A673 (cell line): Measurements from ENCODE around the gene PLA2G4F. TPM values are rescaled to one million over a fixed set of nuclear protein-coding genes. Genes with fewer than 3 reads are reported as not detected.
"Not testable (repeated sequence)": the region's sequence is repeated elsewhere in the genome, so short reads cannot be mapped to it uniquely, and the experiment has no call there.

Experiments used
- BruUV-seq: library from RNA; stranded (reverse); fragments of 400-500 nt; replicated peaks from 2 replicates; lab custom pipeline; 2021; lab: Mats Ljungman, UMichigan
- CTCF ChIA-PET: fragments of 300-600 bp; sonication (Branson Sonifier 250); formaldehyde crosslinking; loops from one replicate; lab custom pipeline; 2022; ENCODE audit warnings: antibody characterized with exemption; lab: Charles Lee
- POLR2A ChIA-PET: fragments of 300-600 bp; sonication (Branson Sonifier 250); formaldehyde crosslinking; loops from one replicate; lab custom pipeline; 2022; ENCODE audit warnings: antibody characterized with exemption; ENCODE audit not compliant: low non-redundant PET; lab: Charles Lee
- DNase-seq: peaks from one replicate; pipeline ENCODE4 v3.0.0-alpha.2; 2015; ENCODE audit warnings: low spot score
- H3K27ac ChIP-seq: fragments of 200-600 bp; sonication (generic); 2 replicates; pipeline ENCODE4 v1.5.1; 2016; ENCODE audit warnings: mixed run types, low read depth, mild to moderate bottlenecking, mixed read lengths, antibody characterized with exemption, low read length; ENCODE audit not compliant: poor library complexity, severe bottlenecking
- H3K27me3 ChIP-seq: fragments of 200-600 bp; sonication (generic); replicated peaks from 2 replicates; pipeline ENCODE4 v1.6.1; 2017; ENCODE audit warnings: mixed run types, low read depth, mild to moderate bottlenecking, mixed read lengths, antibody characterized with exemption, low read length; ENCODE audit not compliant: insufficient read depth, poor library complexity
- H3K36me3 ChIP-seq: fragments of 200-600 bp; sonication (generic); 2 replicates; pipeline ENCODE4 v1.6.1; 2016; ENCODE audit warnings: mixed run types, mild to moderate bottlenecking, mixed read lengths, antibody characterized with exemption, low read length; ENCODE audit not compliant: insufficient read depth, poor library complexity, severe bottlenecking
- H3K4me1 ChIP-seq: fragments of 200-600 bp; sonication (generic); 2 replicates; pipeline ENCODE4 v1.6.1; 2017; ENCODE audit warnings: mixed run types, mild to moderate bottlenecking, mixed read lengths, antibody characterized with exemption, low read length; ENCODE audit not compliant: insufficient read depth, poor library complexity, severe bottlenecking
- H3K4me3 ChIP-seq: fragments of 200-600 bp; sonication (generic); 2 replicates; pipeline ENCODE4 v1.5.1; 2016; ENCODE audit warnings: low read depth, mixed run types, mild to moderate bottlenecking, mixed read lengths, low read length; ENCODE audit not compliant: poor library complexity, severe bottlenecking
- H3K9me3 ChIP-seq: fragments of 200-600 bp; sonication (generic); 2 replicates; pipeline ENCODE4 v1.6.1; 2016; ENCODE audit warnings: mixed run types, low read depth, mild to moderate bottlenecking, mixed read lengths, antibody characterized with exemption, low read length; ENCODE audit not compliant: poor library complexity, severe bottlenecking
- CTCF ChIP-seq: fragments of 300-800, 200-600 bp; sonication (generic); conservative IDR thresholded peaks from 2 replicates; pipeline ENCODE4 v1.5.1; 2017; ENCODE audit warnings: low read depth, mild to moderate bottlenecking, antibody characterized with exemption, low read length, moderate library complexity, mixed read lengths
- EZH2 ChIP-seq: fragments of 200-600 bp; sonication (generic); IDR thresholded peaks from 2 replicates; pipeline ENCODE4 v1.6.1; 2017; ENCODE audit warnings: borderline replicate concordance, low read depth, mild to moderate bottlenecking, mixed read lengths, antibody characterized with exemption, low read length; ENCODE audit not compliant: poor library complexity, severe bottlenecking
- intact Hi-C: fragments of 100-400 bp; cut with micrococcal nuclease; formaldehyde crosslinking; loops from one replicate; pipeline ENCODE4 v1.10.0; 2022; ENCODE audit not compliant: unreplicated experiment
- total RNA-seq: library from RNA; stranded (reverse); gene quantifications from 2 replicates; pipeline ENCODE4 v1.2.3, GENCODE V29; 2021

PLA2G4F gene
- total RNA-seq, 1 experiment from 2014 or later: not detected

GRCh38 chr15:42092398-42093318 lies 63.8 kb downstream of the PLA2G4F start:
- Histone ChIP-seq H3K4me3 (no peak overlapping the region), H3K27me3 (no peaks in the 10 kb centered on the region), H3K4me1 (peaks cover 12% of the 10 kb centered on the region), H3K27ac (no peak overlapping the region), H3K36me3 (no peaks in the 10 kb centered on the region), H3K9me3 (no peaks in the 10 kb centered on the region)
- POLR2A ChIA-PET: no interaction called here
- intact Hi-C loops: no loop called here
- no peak for TF ChIP-seq CTCF
- TF ChIP-seq EZH2: no peak
- BruUV-seq: no TSS peak
- DNase-seq: peak; percentile 53
- CTCF ChIA-PET: interaction anchor here (0.9 kb wide), 1 partner anchor 38 kb away, joined by 3 read pairs; no protein-coding TSS in a partner anchor

- H3K4me3 ChIP-seq, intact Hi-C loops, POLR2A ChIA-PET, DNase-seq, H3K27ac ChIP-seq, BruUV-seq, H3K9me3 ChIP-seq, H3K27me3 ChIP-seq, H3K36me3 ChIP-seq: not testable (repeated sequence)
- CTCF ChIA-PET: interaction anchor here (0.9 kb wide), 1 partner anchor 38 kb away, joined by 3 read pairs; no protein-coding TSS in a partner anchor
- H3K4me1 ChIP-seq: peaks cover 12% of the 10 kb centered on the region
Measured at GRCh38 chr15:42091753-42092397, 64.6 kb downstream of the PLA2G4F start.

GRCh38 chr15:42090781-42091180 lies 65.7 kb downstream of the PLA2G4F start:
- ChIA-PET POLR2A (no interaction called here), CTCF (interaction anchor here (0.5 kb wide), 1 partner anchor 1380 kb away, joined by 3 read pairs; no protein-coding TSS in a partner anchor)
- TF ChIP-seq EZH2: no peak
- no peak for TF ChIP-seq CTCF
- DNase-seq: no peak
- H3K27me3 ChIP-seq: no peaks in the 10 kb centered on the region
- no peak overlapping the region for H3K27ac ChIP-seq
- H3K4me1 ChIP-seq: peaks cover 12% of the 10 kb centered on the region
- intact Hi-C loops: no loop called here
- H3K4me3 ChIP-seq: no peak overlapping the region
- H3K36me3 ChIP-seq: no peaks in the 10 kb centered on the region
- no TSS peak for BruUV-seq
- no peaks in the 10 kb centered on the region for H3K9me3 ChIP-seq
